ENCODE results near the gene KRTAP10-8. TPM values are rescaled to one million over a fixed set of nuclear protein-coding genes. Genes with fewer than 3 reads are reported as not detected.
"Not testable (repeated sequence)": the region's sequence is repeated elsewhere in the genome, so short reads cannot be mapped to it uniquely, and the experiment has no call there.

Gene KRTAP10-8
- total and polyA plus RNA-seq, 3 experiments from 2014 or later = not detected

DNA sequence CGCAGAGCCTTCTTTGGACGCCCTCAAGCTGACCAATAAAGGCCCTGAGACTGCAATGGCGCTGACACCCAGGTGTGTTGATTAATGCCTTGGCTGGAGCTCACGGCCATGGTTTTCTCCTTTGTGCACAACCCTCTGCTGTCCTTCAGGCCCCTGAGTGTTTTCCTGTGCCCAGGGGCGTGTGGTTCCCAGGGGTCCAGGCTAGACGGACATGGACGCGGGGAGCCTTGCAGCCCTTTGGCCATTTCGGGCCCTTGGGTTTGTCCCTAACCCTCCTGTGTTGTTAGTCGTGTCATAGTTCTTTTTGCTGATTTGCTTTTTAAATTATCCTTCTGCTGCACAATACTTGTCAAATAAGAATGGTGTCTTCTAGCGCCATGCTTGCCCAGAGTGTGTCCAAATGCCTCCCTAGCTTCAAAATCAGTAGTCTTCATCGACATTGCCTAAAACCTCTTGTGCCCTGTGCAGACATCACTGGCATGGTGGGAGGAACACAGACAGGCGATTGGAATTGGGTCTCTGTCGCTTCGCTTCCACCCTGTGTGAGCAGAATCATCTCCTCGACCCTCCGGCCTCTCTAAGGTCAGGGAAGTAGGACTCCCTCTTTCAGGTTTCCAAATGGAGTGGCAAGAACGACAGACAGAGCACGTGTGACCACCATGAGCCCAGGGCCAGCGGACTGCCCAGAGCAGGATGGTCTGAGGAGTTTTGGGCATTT is 36.4 kb upstream of the KRTAP10-8 start:
- peaks cover 10 to 27% (median 21%) of the 10 kb centered on the region in 5 donors for H3K9me3 Mint-ChIP-seq
- H3K27ac Mint-ChIP-seq = no peak overlapping the region
- POLR2A ChIA-PET = no interaction called here

DNA sequence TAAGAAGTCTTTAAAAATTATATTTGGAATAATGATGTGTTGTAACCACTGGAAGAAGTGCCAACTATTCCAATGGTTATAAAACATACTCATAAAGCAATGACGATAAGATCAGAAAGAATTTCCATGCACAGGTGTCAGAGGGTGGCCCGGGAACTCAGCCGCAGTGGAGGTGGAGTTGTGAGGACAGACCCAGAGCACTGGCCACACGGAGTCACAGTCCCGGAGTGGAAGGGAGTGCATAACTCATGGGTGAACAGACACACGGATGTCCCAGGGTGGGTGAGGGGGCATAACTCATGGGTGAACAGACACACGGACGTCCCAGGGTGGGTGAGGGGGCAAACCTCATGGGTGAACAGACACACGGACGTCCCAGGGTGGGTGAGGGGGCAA is 35.9 kb upstream of the KRTAP10-8 start:
- H3K27ac Mint-ChIP-seq = no peak overlapping the region
- Histone ChIP-seq H3K27me3 (ENCODE audit: insufficient read depth, low read length, poor library complexity, severe bottlenecking) (no peaks in the 10 kb centered on the region), H3K36me3 (ENCODE audit: insufficient read depth, low read length) (no peaks in the 10 kb centered on the region), H3K27ac (ENCODE audit: low read depth, low read length) (no peak overlapping the region), H3K4me3 (ENCODE audit: low read length) (no peak overlapping the region), H3K4me1 (ENCODE audit: insufficient read depth, low read length) (no peaks in the 10 kb centered on the region), H3K9me3 (ENCODE audit: low read length) (no peaks in the 10 kb centered on the region)
- H3K36me3 Mint-ChIP-seq = peaks cover 0 to 17% (median 1%) of the 10 kb centered on the region in 3 donors
- no peak for DNase-seq
- H3K4me1 Mint-ChIP-seq = peaks cover 0 to 13% (median 4%) of the 10 kb centered on the region in 3 donors
- H3K9me3 Mint-ChIP-seq = peaks cover 12 to 31% (median 23%) of the 10 kb centered on the region in 5 donors
- POLR2A ChIA-PET = no interaction called here
- H3K4me3 Mint-ChIP-seq = no peak overlapping the region
- CTCF ChIA-PET = no interaction called here
- peaks cover 3 to 19% of the 10 kb centered on the region in 2 donors for H3K27me3 Mint-ChIP-seq

More for the DNA sequence above, 36.4 kb upstream of the KRTAP10-8 start:
- Histone ChIP-seq H3K27me3 (ENCODE audit: insufficient read depth, low read length, poor library complexity, severe bottlenecking) (no peaks in the 10 kb centered on the region), H3K9me3 (ENCODE audit: low read length) (no peaks in the 10 kb centered on the region), H3K4me1 (ENCODE audit: insufficient read depth, low read length) (no peaks in the 10 kb centered on the region), H3K36me3 (ENCODE audit: insufficient read depth, low read length) (no peaks in the 10 kb centered on the region), H3K4me3 (ENCODE audit: low read length) (no peak overlapping the region), H3K27ac (ENCODE audit: low read depth, low read length) (no peak overlapping the region)
- Mint-ChIP-seq H3K27me3 (peaks cover 3 to 19% of the 10 kb centered on the region in 2 donors), H3K36me3 (peaks cover 0 to 17% (median 1%) of the 10 kb centered on the region in 3 donors), H3K4me1 (peaks cover 0 to 13% (median 4%) of the 10 kb centered on the region in 3 donors), H3K4me3 (no peak overlapping the region)
- DNase-seq = no peak
- CTCF ChIA-PET = no interaction called here

DNA sequence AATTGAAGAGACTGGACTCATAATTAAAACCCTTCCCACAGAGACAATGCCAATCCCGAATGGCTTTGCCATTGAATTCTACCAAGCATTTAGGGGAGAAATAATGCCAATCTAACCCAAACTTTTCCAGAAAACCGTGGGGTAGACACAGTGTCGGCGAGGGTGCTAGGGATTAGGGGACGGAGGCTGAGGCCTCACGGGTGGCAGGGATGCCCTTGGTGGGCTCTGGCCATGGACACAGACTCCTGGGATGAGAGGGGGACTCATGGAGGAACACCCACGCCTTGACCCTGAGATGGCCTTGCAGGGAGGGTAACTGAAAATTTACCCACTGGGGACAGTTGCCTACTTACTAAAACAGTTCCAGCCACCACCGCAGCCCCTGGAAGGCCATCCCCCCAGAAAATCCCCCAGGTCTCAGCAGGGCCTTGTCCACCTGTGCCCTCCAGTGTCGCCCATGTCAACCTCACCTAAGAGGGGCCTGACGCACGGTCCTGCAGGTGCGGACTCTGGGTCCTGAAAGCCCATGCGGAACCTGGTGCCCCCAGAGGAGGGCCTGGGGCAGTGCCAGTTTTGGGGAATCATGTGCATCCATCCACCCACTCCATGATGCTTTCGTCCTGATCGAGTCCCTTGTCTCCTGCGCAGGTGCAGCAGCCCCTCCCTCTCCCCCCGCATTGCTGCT is 33.4 kb upstream of the KRTAP10-8 start:
- POLR2A ChIA-PET = no interaction called here
- peaks cover 5 to 13% (median 7%) of the 10 kb centered on the region in 3 donors for H3K4me1 Mint-ChIP-seq
- CTCF ChIA-PET = no interaction called here
- H3K27me3 ChIP-seq (ENCODE audit: insufficient read depth, low read length, poor library complexity, severe bottlenecking) = no peaks in the 10 kb centered on the region
- H3K36me3 Mint-ChIP-seq = peaks cover 0 to 34% (median 3%) of the 10 kb centered on the region in 3 donors
- H3K27ac ChIP-seq (ENCODE audit: low read depth, low read length) = no peak overlapping the region
- no peak overlapping the region for H3K27ac Mint-ChIP-seq
- peaks cover 19 to 46% (median 29%) of the 10 kb centered on the region in 5 donors for H3K9me3 Mint-ChIP-seq
- DNase-seq = no peak
- no peaks in the 10 kb centered on the region for H3K4me1 ChIP-seq (ENCODE audit: insufficient read depth, low read length)
- H3K36me3 ChIP-seq (ENCODE audit: insufficient read depth, low read length) = no peaks in the 10 kb centered on the region
- no peak overlapping the region for H3K4me3 ChIP-seq (ENCODE audit: low read length)
- no peaks in the 10 kb centered on the region for H3K9me3 ChIP-seq (ENCODE audit: low read length)
- no peak overlapping the region for H3K4me3 Mint-ChIP-seq
- peaks cover 4 to 19% of the 10 kb centered on the region in 2 donors for H3K27me3 Mint-ChIP-seq

DNA sequence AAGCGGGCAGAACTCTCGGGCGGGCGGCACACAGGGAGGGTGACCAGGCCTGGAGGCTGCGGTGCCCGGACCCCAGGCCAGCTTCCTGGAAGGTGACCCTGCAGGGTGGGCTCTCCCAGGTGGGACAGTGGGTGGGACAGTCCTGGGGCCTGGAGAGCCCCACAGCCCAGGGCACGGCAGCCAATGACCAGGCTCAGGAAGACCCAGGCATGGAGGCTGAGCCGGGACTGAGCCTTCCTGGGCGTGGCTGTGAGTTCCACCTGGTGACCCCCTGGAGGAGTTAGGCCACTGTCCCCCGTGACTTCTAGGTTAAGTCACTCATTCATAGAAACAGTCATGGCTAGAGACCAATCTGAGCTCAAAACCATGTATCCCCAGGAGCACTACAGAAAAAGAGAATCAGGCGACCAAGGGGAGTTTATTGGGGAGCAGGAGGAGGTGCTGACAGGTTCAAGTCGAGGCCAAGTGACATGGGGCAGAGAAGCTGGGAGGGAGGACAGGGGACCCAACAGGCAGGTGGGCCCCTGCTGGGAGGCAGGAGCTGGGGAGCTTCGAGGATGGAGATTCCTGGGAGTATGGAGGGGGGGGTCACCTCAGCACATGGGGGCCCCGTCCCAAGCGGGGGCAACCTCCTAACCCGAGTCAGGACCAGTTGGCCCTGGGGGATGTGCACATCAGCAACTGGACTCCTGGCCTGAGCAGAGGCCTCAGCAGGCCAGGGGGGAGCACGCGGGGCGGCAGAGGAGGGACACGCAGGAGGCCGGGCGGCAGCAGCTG is 32.6 kb upstream of the KRTAP10-8 start:
- no peak for DNase-seq
- Histone ChIP-seq H3K4me3 (ENCODE audit: low read length) (no peak overlapping the region), H3K4me1 (ENCODE audit: insufficient read depth, low read length) (peaks cover 3% of the 10 kb centered on the region), H3K27ac (ENCODE audit: low read depth, low read length) (no peak overlapping the region), H3K36me3 (ENCODE audit: insufficient read depth, low read length) (no peaks in the 10 kb centered on the region), H3K9me3 (ENCODE audit: low read length) (no peaks in the 10 kb centered on the region), H3K27me3 (ENCODE audit: insufficient read depth, low read length, poor library complexity, severe bottlenecking) (no peaks in the 10 kb centered on the region)
- Mint-ChIP-seq H3K4me3 (no peak overlapping the region), H3K27me3 (peaks cover 9 to 19% of the 10 kb centered on the region in 2 donors), H3K36me3 (peaks cover 0 to 35% (median 3%) of the 10 kb centered on the region in 3 donors), H3K9me3 (peaks cover 19 to 46% (median 29%) of the 10 kb centered on the region in 5 donors), H3K27ac (peak overlapping the region in 1 of 8 donors; percentile 91), H3K4me1 (peaks cover 5 to 20% (median 14%) of the 10 kb centered on the region in 3 donors)
- CTCF ChIA-PET = no interaction called here
- POLR2A ChIA-PET = no interaction called here

DNA sequence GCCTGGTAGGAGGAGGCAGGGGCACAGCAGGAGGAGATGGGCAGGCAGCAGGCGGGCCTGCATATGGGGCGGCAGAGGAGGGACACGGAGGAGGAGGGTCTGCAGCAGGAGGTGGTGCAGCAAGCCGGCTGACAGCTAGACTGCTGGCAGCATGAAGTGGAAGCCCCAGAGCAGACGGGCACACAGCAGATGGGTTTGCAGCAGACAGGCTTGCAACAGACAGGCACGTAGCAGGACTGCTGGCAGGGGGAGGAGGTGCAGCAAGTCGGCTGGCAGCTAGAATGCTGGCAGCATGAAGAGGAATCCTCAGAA is 32.1 kb upstream of the KRTAP10-8 start:
- CTCF ChIA-PET = interaction anchor here (1.2 kb wide), 1 partner anchor 39 kb away, joined by 4 read pairs; no protein-coding TSS in a partner anchor
- no peaks in the 10 kb centered on the region for H3K36me3 ChIP-seq (ENCODE audit: insufficient read depth, low read length)
- H3K4me1 ChIP-seq (ENCODE audit: insufficient read depth, low read length) = peaks cover 3% of the 10 kb centered on the region
- no peaks in the 10 kb centered on the region for H3K27me3 ChIP-seq (ENCODE audit: insufficient read depth, low read length, poor library complexity, severe bottlenecking)
- Mint-ChIP-seq H3K9me3 (peaks cover 19 to 46% (median 29%) of the 10 kb centered on the region in 5 donors), H3K27ac (no peak overlapping the region), H3K27me3 (peaks cover 9 to 19% of the 10 kb centered on the region in 2 donors), H3K4me1 (peaks cover 5 to 19% (median 14%) of the 10 kb centered on the region in 3 donors), H3K36me3 (peaks cover 0 to 35% (median 3%) of the 10 kb centered on the region in 3 donors), H3K4me3 (no peak overlapping the region)
- no peak for DNase-seq
- no peak overlapping the region for H3K27ac ChIP-seq (ENCODE audit: low read depth, low read length)
- H3K9me3 ChIP-seq (ENCODE audit: low read length) = no peaks in the 10 kb centered on the region
- POLR2A ChIA-PET = no interaction called here
- no peak overlapping the region for H3K4me3 ChIP-seq (ENCODE audit: low read length)

DNA sequence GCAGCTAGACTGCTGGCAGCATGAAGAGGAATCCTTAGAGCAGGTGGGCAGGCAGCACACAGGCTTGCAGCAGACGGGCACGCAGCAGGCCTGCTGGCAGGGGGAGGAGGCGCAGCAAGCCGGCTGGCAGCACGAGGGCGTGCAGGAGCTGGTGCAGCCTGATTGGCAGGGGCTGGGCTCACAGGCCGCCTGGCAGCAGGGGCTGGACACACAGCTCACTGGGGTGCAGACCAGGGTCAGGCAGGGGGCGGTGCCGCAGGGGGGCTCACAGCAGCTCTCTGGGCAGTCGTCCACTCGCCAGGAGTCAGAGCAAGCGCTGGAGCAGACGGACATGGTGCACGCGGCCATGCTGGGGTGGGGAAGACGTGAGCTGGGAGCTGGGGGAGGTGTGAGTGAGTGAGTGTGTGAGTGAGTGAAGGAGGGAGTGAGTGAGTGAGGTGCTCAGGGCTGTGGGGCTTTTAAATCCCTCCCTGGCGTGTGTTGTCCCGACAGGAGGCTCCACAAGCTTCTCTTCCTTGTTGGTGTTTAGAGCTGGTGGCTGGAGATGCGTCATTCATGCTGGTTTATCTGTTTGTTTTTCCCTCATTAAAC is 31.6 kb upstream of the KRTAP10-8 start, which contains the start of gene KRTAP10-5:
Gene KRTAP10-5 (minus strand): TSS at position 374 of the 591 bp plus-strand sequence. CDS start 26 bp downstream, at position 348.
- H3K27ac Mint-ChIP-seq; POLR2A ChIA-PET; H3K36me3 ChIP-seq (ENCODE audit: insufficient read depth, low read length); H3K4me1 ChIP-seq (ENCODE audit: insufficient read depth, low read length); H3K4me3 ChIP-seq (ENCODE audit: low read length); H3K9me3 ChIP-seq (ENCODE audit: low read length); H3K4me3 Mint-ChIP-seq; H3K27ac ChIP-seq (ENCODE audit: low read depth, low read length); H3K27me3 ChIP-seq (ENCODE audit: insufficient read depth, low read length, poor library complexity, severe bottlenecking); DNase-seq: not testable (repeated sequence)
- Mint-ChIP-seq H3K9me3 (peaks cover 19 to 46% (median 29%) of the 10 kb centered on the region in 5 donors), H3K4me1 (peaks cover 1 to 16% (median 14%) of the 10 kb centered on the region in 3 donors), H3K27me3 (peaks cover 13 to 20% of the 10 kb centered on the region in 2 donors), H3K36me3 (peaks cover 0 to 35% (median 3%) of the 10 kb centered on the region in 3 donors)
- CTCF ChIA-PET = interaction anchor here (0.8 to 1.2 kb wide), 2 partner anchors 38 to 70 kb away, joined by 3 to 4 read pairs; no protein-coding TSS in a partner anchor

DNA sequence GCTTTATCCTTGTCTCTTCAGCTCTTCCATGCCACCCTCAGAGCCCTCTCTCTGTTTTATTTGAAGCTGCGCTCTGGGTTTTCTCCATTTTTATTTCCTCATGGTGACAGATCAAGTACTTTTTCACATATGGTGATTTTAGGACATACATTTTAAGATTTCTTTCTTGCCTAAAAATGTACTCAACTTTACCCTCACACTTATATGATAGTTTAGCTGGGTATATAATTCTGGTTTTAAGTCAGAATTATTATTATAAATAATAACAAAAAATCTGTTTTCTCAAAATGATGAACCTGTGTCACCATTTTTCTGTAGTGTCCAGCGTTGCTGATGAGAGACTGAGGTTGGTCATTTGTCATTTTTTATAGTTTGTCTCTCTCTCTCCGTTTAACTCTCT is 30.7 kb upstream of the KRTAP10-8 start:
- H3K36me3 Mint-ChIP-seq = peaks cover 0 to 39% (median 3%) of the 10 kb centered on the region in 3 donors
- no peaks in the 10 kb centered on the region for H3K9me3 ChIP-seq (ENCODE audit: low read length)
- H3K4me3 Mint-ChIP-seq = no peak overlapping the region
- no peaks in the 10 kb centered on the region for H3K36me3 ChIP-seq (ENCODE audit: insufficient read depth, low read length)
- no peak overlapping the region for H3K27ac ChIP-seq (ENCODE audit: low read depth, low read length)
- H3K27ac Mint-ChIP-seq = no peak overlapping the region
- no peak for DNase-seq
- H3K4me1 ChIP-seq (ENCODE audit: insufficient read depth, low read length) = peaks cover 3% of the 10 kb centered on the region
- H3K27me3 ChIP-seq (ENCODE audit: insufficient read depth, low read length, poor library complexity, severe bottlenecking) = no peaks in the 10 kb centered on the region
- ChIA-PET CTCF (interaction anchor here (0.8 kb wide), 1 partner anchor 71 kb away, joined by 3 read pairs; no protein-coding TSS in a partner anchor), POLR2A (no interaction called here)
- H3K9me3 Mint-ChIP-seq = peaks cover 19 to 41% (median 29%) of the 10 kb centered on the region in 5 donors
- H3K4me1 Mint-ChIP-seq = peaks cover 1 to 14% (median 14%) of the 10 kb centered on the region in 3 donors
- peaks cover 10 to 24% of the 10 kb centered on the region in 2 donors for H3K27me3 Mint-ChIP-seq
- H3K4me3 ChIP-seq (ENCODE audit: low read length) = no peak overlapping the region

Data from CD8-positive, alpha-beta memory T cell (primary cell).